ENCODE data around the gene OXLD1. TPM values are rescaled to one million over a fixed set of nuclear protein-coding genes. Genes with fewer than 3 reads are reported as not detected.

The OXLD1 gene
- total RNA-seq, 1 experiment from 2014 or later = 58.8 TPM

DNA sequence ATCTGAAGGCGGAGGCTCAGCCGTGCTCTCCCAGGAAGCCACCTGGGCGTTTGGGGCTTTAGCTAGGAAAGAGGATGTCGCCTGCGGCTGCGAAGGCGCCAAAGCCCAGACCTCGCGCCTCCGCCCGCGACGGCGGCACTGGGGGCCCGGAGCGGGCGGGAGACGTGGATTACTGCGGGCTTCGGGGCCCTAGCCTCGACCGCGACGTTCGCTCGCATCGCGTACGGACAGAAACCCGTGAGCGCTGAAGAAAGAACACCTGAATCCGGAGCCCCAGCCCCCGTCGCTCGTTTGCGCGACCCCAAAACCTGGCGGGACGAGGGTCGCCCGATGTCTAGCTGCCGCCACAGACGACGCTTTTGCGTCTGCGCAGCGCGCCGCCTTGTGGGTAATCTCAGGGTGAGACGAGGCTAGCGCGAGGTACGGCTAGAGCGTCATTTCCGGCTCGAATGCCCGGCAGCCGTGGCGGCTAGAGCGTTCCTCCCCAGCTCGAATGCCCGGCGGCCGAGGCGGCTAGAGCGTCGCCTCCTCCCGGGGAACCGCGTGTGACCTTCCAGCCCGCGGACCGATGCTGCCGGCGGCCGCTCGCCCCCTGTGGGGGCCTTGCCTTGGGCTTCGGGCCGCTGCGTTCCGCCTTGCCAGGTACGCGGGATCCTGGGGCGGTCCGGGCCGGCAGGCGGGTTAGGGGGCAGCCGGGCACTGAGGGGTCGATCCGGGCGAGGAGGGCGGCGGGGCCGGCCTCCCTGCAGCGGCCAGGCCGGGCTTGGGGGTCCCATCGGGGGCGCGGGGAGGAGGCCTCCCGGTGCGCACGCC, 36.7 kb upstream of the OXLD1 start, which contains the start of gene MRPL12:
Gene MRPL12, plus strand, starts transcription at position 434 of the 813 bp plus-strand sequence. Its CDS starts 135 bp downstream, at position 569.
- DNase-seq (ENCODE audit: low spot score) = peak; percentile 91

DNA sequence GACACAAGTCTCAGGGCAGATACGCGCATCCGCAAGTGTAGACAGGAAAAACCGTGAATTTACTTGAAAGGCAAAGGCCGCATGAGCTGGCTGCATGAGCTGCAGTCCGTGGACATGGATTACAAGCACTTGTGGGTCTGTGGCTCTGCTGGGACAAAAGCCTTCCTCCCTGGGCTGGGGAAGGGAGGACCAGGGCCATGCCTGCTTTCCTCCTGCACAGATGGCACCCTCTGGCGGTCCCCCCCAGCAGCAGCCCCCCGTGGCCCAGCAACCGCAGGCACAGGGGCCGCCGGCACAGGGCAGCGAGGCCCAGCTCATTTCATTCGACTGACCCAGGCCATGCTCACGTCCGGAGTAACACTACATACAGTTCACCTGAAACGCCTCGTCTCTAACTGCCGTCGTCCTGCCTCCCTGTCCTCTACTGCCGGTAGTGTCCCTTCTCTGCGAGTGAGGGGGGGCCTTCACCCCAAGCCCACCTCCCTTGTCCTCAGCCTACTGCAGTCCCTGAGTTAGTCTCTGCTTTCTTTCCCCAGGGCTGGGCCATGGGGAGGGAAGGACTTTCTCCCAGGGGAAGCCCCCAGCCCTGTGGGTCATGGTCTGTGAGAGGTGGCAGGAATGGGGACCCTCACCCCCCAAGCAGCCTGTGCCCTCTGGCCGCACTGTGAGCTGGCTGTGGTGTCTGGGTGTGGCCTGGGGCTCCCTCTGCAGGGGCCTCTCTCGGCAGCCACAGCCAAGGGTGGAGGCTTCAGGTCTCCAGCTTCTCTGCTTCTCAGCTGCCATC, 35.1 kb upstream of the OXLD1 start:
- DNase-seq (ENCODE audit: low spot score) = no peak

DNA sequence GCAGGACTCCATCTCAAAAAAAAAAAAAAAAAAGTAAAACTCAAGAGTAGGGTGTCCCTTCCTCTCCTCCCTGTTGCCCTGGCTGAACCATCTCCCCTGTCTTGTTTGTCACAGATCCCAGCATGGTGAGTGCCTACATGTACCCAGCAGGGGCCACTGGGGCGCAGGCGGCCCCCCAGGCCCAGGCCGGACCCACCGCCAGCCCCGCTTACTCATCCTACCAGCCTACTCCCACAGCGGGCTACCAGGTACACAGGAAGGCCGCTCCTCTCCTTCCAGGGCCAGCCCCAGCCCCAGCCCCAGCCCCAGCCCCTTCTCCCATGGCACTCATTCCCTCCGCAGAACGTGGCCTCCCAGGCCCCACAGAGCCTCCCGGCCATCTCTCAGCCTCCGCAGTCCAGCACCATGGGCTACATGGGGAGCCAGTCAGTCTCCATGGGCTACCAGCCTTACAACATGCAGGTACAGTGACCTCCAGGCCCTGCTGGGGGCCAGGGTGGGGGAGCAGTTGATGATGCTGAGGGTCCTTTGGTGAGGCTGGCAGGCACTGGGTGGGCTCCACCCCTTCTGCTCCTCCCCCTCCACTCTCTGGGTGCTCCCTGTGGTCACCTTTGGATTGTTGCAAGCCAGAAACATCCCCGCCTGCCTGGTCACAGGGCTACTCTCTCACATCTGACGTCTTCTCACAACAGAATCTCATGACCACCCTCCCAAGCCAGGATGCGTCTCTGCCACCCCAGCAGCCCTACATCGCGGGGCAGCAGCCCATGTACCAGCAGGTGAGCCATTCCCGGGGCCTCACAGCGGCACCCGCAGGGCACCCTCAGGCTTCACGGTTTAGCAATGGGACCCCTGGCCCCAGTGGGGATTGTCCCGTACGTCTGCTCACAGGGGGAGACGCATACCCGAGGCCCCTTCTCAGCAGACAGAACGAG, 34.2 kb upstream of the OXLD1 start:
- DNase-seq (ENCODE audit: low spot score) = no peak

DNA sequence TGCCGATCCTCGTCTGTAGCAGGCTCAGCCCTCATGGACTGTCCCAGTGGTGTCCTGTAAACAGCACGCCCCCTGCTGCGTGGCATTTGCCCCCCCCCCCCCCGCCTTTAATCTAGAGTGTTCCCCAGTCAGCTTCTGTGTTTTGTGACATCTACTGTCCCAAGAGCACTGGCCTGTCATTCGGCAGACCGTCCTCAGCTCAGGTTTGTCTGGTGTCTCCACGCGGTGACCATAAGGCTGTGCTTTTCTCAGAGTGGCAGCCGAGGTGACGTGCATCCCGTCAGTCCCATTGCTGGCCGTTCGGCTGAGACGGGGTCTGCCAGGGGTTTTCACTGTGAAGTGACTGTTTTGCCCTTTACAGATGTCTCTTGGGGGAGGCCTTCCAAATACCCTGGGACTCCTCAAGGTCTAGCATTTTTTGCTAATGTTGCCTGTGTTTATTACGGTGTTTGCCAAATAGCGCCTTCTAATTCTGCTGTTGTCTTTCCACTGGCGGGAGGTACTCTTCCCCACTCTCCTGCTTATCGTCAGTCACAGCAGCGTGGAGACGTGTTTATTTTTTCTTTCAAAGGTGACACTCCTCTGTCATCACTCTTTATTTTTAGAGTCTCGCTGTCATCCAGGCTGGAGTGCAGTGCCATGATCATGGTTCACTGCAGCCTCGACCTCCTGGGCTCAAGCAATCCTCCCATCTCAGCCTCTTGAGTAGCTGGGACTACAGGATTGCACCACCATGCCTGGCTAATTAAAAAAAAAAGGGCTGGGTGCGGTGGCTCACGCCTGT, 31.0 kb upstream of the OXLD1 start:
- DNase-seq (ENCODE audit: low spot score) = no peak

DNA sequence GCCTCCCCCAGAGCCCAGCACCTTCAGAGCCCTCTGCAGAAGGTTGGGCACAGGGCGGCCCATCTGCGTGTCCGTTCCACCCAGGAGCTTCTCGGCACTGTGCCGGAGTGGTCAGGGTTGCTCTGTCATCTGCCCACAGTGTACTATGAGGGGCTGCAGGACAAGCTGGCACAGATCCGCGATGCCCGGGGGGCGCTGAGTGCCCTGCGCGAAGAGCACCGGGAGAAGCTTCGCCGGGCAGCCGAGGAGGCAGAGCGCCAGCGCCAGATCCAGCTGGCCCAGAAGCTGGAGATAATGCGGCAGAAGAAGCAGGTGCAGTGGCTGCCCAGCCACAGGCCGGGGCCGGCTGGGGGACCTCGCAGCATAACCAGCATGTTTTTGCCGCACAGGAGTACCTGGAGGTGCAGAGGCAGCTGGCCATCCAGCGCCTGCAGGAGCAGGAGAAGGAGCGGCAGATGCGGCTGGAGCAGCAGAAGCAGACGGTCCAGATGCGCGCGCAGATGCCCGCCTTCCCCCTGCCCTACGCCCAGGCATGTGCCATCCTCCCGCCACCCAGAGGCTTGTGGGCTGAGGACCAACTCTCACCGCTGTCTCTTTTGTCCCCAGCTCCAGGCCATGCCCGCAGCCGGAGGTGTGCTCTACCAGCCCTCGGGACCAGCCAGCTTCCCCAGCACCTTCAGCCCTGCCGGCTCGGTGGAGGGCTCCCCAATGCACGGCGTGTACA, 30.0 kb upstream of the OXLD1 start:
- no peak for DNase-seq (ENCODE audit: low spot score)

DNA sequence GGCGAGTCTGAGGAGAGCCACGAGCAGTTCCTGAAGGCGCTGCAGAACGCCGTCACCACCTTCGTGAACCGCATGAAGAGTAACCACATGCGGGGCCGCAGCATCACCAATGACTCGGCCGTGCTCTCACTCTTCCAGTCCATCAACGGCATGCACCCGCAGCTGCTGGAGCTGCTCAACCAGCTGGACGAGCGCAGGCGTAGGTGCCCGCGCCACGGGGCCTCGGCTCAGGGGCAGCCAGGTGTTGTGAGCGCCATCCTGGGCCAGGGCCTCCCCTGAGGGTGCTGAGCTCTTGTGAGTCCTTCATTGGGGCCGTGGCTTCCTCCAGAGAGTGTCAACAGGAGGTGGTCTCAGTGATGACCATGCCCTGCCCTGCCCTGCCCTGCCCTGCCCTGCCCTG, 29.4 kb upstream of the OXLD1 start:
- no peak for DNase-seq (ENCODE audit: low spot score)

DNA sequence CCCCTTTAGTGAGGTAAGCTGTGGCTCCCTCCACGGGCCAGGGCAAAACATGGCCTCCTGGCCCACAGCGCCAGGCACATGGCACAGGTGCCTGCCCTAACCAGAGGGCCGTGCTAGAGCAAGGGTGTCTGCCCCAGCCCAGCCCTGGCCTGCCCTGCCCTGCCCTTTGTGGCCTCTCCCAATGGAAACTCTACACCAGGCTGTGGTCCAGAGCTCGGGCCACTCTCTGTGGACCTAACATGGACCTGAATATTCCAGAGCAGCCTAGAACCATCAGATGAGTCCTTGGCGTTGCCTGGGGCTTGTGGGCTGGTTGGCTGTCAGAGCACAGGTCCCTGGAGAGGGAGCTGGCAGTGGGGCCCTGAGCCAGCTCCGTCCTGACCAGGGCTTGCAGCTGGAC, 28.8 kb upstream of the OXLD1 start:
- no peak for DNase-seq (ENCODE audit: low spot score)

DNA sequence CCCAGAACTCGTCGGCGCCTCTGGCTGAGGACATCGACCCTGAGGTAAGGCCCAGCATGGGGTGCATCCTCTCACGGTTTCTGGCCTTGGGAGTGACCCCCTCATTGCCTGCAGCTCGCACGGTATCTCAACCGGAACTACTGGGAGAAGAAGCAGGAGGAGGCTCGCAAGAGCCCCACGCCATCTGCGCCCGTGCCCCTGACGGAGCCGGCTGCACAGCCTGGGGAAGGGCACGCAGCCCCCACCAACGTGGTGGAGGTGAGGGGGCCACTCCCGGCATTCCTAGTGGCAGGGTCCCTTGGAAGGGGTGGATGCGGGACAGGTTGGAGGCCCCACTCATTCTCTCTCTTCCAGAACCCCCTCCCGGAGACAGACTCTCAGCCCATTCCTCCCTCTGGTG, 28.4 kb upstream of the OXLD1 start:
- DNase-seq (ENCODE audit: low spot score) = no peak

DNA sequence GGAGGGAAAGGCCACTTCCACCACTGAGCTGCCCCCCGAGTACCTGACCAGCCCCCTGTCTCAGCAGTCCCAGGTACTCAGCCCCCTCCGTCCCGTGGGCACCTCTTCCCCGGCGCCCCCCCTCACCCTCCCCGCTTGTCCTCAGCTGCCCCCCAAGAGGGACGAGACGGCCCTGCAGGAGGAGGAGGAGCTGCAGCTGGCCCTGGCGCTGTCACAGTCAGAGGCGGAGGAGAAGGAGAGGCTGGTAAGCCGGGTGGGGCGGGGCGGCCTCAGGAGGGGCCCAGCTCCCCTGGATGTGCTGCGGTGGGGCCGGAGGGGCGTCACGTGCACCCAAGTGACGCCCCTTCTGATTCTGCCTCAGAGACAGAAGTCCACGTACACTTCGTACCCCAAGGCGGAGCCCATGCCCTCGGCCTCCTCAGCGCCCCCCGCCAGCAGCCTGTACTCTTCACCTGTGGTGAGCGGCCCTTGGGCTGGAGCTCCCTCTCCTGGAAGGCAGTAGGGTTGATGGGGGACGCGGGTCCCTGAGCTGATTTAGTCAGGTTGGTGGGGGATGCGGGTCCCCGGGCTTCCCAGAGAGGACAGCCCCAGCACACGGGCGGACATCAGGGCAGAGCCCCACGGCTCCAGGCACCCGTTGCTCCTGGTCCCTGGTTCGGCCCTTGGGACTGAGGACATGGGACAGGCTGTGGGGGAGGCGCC, 27.3 kb upstream of the OXLD1 start:
- DNase-seq (ENCODE audit: low spot score) = no peak

DNA sequence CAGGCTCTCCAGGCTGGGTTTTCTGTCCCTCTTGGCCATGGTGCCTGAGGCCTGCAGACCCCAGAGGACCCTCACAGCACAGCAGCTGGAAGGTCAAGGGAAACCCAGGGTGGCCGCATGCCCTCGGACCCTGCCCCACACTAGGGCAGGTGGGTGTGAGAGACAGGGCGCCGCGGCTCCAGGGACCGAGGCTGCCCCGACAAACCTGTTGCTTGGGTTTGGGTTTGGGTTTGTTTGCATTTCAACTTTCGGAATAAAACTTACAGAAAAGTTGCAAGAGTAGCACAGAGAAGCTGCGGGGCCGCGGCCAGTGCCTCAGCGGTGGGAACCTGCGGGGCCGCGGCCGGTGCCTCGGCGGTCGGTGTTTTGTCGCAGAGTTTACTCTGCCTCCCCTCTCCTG, 25.2 kb upstream of the OXLD1 start:
- no peak for DNase-seq (ENCODE audit: low spot score)

DNA sequence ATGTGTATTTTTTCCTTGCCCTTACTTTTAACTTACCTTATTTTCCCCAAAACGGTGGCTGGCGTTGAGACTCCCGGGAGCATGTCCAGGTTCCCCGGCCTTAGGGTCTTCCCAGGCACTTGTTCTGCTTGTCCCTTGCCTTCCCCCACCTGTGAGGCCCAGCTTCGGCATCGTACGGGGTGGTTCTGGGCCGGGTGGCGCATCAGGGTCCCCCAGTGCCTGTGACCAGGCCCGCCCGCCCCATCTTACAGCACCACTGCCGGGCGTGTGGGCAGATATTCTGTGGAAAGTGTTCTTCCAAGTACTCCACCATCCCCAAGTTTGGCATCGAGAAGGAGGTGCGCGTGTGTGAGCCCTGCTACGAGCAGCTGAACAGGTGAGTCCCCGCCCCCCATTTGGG, 24.8 kb upstream of the OXLD1 start:
- DNase-seq (ENCODE audit: low spot score) = no peak

DNA sequence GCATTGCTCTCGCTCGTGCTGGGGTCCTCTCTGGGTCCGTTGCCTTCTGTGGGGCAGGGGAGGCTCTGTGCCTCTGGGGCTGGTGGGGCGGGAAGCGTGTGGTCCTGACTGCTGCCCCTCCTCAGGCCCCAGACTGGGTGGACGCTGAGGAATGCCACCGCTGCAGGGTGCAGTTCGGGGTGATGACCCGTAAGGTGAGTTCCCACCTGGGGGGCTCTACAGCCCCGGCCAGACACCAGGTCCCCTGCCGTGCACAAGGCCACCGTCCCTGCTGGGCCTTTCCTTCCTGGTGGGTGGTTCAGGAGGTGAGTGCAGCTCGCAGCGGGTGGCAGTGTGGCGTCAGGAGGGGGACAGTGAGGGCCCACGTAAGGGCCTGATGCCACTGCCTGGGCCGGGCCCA, 24.1 kb upstream of the OXLD1 start:
- no peak for DNase-seq (ENCODE audit: low spot score)

DNA sequence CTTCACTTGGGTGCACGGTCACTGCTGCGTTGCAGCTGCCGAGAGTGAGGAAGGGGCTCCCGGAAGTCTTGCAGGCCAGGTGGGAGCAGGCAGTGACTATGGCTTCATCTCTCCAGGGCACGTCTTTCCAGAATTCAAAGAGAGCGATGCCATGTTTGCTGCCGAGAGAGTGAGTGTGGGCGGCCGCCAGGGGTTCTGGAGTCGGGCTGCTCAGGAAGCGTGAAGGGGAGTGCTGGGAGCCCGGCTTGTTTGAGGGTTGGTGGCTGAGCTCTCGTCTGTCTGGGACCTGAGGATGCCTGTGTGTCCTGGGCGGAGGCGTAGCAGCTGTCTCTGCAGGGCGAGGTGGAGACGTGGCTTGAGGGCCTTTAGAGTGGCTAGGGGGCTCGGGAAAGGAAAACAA, 23.7 kb upstream of the OXLD1 start:
- no peak for DNase-seq (ENCODE audit: low spot score)

DNA sequence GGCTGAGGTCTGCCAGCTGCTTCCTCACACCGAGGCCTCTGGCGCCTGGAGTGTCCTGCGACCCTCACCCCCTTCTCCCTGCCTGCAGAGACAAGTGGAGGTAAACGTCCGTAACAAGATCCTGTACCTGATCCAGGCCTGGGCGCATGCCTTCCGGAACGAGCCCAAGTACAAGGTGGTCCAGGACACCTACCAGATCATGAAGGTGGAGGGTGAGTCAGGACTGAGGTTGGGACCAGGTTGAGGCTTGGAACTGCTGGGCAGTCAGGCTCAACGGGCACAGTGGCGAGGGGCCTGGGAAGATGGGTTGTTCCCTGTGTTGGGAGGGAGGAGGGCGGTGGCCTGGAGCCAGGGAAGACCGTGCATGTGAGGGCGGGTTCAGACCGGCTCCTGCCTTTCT, 22.2 kb upstream of the OXLD1 start:
- no peak for DNase-seq (ENCODE audit: low spot score)

DNA sequence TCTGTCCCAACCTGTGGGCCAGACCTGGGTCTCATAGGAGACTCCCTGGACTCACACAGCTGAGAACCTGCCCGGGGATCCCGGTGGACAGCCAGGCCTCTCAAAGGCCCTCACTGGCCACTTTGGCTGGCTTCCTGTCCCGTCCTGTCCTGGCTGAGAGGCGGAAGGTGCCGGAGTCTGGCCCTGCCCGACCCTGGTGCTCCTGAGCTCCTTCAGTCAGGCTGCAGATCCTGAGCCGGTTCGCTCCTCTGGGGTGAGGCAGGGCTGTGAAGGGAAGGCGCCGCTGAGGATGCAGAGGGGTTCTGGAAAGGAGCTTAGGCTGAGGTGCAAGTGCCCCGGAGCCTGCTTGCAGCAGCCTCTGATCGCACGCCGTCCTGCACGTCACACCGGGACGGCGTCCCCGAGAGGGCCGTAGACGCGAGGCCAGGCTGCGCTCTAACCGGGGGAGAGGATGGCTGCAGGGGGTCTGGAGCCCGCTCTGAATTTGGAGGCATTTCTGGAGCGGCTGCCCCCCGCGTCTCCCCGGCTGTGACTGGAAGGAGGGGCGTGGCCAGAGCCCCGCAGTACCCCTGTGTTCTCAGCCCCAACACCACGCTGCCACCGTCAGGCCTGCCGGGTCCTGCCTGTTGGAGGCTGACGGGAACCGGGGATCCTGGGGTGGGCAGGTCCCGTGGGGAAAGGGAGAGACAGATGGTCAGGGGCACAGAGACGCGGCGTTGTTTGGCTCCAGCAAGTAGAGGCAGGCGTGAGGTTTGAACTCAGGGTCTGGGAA, 21.6 kb upstream of the OXLD1 start:
- no peak for DNase-seq (ENCODE audit: low spot score)

DNA sequence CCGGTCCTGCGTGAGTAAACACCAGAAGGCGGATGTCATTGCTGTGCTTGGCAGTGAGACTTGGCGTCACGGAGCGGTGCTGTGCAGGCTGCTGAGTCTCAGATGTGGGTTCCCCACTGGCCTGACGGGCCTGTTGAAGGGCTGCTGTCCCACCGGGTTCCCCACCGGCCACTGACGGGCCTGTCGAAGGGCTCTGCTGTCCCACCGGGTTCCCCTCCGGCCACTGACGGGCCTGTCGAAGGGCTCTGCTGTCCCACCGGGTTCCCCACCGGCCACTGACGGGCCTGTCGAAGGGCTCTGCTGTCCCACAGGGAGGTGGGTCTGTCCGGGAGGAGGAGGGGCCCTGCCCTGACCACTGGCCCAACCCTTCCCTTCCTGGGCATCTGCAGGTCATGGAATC, 20.2 kb upstream of the OXLD1 start:
- DNase-seq (ENCODE audit: low spot score) = no peak

DNA sequence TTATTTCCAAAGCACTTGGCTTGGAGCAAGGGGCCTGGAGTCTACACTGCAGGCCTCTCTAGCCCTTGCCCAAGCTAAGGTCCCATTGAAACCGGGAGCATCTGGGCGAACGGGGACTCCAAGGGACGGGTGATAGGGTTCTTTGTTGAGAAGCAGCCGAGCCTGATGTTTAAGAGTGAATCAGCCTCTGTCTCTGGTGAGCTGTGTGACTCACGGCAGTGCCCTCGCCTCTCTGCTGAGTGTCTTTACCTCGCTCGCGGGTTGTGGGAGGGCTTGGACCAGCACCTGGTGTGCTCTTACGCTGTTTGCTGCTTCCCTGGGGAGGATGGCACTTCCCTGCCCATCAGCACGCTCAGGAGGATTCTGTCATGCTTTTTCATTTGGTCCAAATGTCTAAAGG, 18.7 kb upstream of the OXLD1 start:
- DNase-seq (ENCODE audit: low spot score) = peak; percentile 81

DNA sequence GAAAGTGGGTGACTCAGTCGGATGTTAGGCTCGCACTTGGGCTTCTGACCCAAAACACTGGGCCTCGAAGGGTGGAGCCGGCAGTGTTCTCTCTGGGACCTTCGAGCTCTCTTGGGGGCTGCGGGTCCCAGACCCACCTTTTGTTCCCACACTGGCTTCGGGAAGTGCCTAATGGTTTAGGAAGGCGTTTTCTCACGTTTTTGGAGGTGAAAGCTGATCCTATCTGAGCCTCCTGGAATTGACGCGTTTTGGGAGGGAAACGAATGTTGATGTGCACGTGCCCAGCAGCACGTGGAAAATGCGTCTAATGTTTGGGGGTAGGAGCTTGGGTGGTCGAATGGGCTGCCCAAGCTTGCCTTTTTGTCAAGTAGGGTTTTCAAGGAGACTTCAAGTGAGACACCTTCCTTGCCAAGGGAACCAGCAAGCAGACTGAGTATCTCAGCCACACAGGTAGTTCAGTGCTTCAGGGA, 18.1 kb upstream of the OXLD1 start:
- DNase-seq (ENCODE audit: low spot score) = peak; percentile 73
